ENCODE data around the gene TRAM2. TPM values are rescaled to one million over a fixed set of nuclear protein-coding genes. Genes with fewer than 3 reads are reported as not detected.

Gene TRAM2
- total RNA-seq, 2 donors from 2014 or later, result 7.2 to 22.4 TPM

DNA sequence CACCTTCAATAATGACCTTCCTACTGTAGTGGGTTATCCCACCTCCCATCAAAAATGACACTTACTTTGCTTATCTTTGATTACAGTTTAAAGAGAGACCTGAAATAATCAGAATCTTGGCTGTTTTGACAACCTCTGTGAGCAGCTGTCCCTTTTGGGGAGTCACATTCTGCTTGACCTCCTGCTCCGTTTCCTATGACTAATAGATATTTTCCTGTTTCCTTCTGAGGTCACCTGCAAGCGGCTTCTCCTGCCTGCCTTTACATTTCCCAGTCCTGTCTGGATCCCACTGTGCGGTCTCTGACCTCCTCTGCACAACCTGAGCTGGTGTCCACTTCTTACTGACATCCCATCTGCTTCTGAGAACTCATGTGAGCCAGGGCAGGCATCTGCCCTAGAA lies 54.2 kb downstream of the TRAM2 start:
- DNase-seq (ENCODE audit: low spot score), result no peak
- TF ChIP-seq POLR2AphosphoS5 (IDR thresholded peaks at IDR 0.05), result no peak
- no peak for TF ChIP-seq POLR2A (IDR thresholded peaks at IDR 0.05)
- TF ChIP-seq, protein P1, sequence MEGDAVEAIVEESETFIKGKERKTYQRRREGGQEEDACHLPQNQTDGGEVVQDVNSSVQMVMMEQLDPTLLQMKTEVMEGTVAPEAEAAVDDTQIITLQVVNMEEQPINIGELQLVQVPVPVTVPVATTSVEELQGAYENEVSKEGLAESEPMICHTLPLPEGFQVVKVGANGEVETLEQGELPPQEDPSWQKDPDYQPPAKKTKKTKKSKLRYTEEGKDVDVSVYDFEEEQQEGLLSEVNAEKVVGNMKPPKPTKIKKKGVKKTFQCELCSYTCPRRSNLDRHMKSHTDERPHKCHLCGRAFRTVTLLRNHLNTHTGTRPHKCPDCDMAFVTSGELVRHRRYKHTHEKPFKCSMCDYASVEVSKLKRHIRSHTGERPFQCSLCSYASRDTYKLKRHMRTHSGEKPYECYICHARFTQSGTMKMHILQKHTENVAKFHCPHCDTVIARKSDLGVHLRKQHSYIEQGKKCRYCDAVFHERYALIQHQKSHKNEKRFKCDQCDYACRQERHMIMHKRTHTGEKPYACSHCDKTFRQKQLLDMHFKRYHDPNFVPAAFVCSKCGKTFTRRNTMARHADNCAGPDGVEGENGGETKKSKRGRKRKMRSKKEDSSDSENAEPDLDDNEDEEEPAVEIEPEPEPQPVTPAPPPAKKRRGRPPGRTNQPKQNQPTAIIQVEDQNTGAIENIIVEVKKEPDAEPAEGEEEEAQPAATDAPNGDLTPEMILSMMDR (IDR thresholded peaks at IDR 0.05), result no peak
- peaks cover 3% of the 10 kb centered on the region for H3K4me1 ChIP-seq (replicated peaks)
- no peaks in the 10 kb centered on the region for H3K27me3 ChIP-seq (replicated peaks; ENCODE audit: insufficient read depth)
- 78% methylated on average over 3 of the region's 3 CpGs for WGBS
- intact Hi-C loops (cut with DNase I), result no loop called here
- no peaks in the 10 kb centered on the region for H3K36me3 ChIP-seq
- no peaks in the 10 kb centered on the region for H3K9me3 ChIP-seq
- peak overlapping the region in 1 of 2 donors; percentile 10 for H3K27ac ChIP-seq
- no peak overlapping the region for H3K4me3 ChIP-seq

DNA sequence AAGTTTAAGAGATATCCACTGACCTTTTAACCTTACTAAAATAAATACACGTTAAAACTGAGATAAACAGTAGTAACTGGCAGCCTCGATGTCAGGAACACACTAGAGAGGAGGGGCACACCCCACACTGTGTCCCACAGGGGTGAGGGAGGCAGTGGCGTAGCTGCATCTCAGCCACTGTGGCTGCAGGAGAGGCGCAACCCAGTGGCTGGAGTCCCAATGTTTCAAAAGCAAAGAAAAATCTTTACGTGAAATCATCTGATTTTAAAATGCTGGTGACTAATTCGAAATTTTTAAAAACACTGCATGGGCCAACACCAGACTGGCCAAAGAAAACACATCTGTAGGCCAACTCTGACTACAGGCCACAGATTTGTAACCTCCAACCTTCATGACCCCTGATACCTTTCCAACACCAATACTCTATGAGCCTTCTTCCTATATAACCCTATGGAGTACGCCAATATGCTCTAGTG lies 54.7 kb downstream of the TRAM2 start:
- Histone ChIP-seq H3K27me3 (replicated peaks; ENCODE audit: insufficient read depth) (no peaks in the 10 kb centered on the region), H3K4me3 (no peak overlapping the region), H3K27ac (peak overlapping the region in 1 of 2 donors; percentile 10), H3K9me3 (no peaks in the 10 kb centered on the region), H3K36me3 (no peaks in the 10 kb centered on the region), H3K4me1 (replicated peaks) (peaks cover 3% of the 10 kb centered on the region)
- no peak for DNase-seq (ENCODE audit: low spot score)
- TF ChIP-seq, protein P1 (IDR thresholded peaks at IDR 0.05), result no peak
- TF ChIP-seq POLR2A (IDR thresholded peaks at IDR 0.05), result no peak
- no peak for TF ChIP-seq POLR2AphosphoS5 (IDR thresholded peaks at IDR 0.05)
- WGBS, result 48% methylated on average over 7 of the region's 7 CpGs
- intact Hi-C loops (cut with DNase I), result no loop called here

DNA sequence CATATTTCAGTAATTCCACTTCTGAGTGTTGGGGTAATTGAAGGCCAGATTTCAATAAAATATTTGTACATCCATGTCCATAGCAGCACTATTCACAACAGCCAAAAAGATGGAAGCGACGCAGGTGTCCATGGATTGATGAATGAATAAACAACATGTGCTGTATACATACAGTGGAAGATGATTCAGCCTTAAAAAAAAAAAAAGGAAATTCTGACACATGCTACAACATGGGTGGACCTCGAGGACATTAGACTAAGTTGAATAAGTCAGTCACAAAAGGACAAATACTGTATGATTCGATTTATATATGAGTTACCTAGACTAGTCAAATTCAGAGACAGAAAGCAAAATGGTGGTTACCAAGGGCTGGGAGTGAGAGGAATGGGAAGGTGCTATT lies 57.2 kb downstream of the TRAM2 start:
- Histone ChIP-seq H3K9me3 (no peaks in the 10 kb centered on the region), H3K36me3 (no peaks in the 10 kb centered on the region), H3K4me1 (replicated peaks) (peaks cover 3% of the 10 kb centered on the region), H3K27me3 (replicated peaks; ENCODE audit: insufficient read depth) (no peaks in the 10 kb centered on the region), H3K4me3 (no peak overlapping the region), H3K27ac (no peak overlapping the region)
- WGBS, result 97% methylated on average over 4 of the region's 4 CpGs
- DNase-seq (ENCODE audit: low spot score), result no peak
- intact Hi-C loops (cut with DNase I), result no loop called here
- TF ChIP-seq POLR2AphosphoS5 (IDR thresholded peaks at IDR 0.05) (no peak), POLR2A (IDR thresholded peaks at IDR 0.05) (no peak)
- TF ChIP-seq, protein P1 (IDR thresholded peaks at IDR 0.05), result no peak

DNA sequence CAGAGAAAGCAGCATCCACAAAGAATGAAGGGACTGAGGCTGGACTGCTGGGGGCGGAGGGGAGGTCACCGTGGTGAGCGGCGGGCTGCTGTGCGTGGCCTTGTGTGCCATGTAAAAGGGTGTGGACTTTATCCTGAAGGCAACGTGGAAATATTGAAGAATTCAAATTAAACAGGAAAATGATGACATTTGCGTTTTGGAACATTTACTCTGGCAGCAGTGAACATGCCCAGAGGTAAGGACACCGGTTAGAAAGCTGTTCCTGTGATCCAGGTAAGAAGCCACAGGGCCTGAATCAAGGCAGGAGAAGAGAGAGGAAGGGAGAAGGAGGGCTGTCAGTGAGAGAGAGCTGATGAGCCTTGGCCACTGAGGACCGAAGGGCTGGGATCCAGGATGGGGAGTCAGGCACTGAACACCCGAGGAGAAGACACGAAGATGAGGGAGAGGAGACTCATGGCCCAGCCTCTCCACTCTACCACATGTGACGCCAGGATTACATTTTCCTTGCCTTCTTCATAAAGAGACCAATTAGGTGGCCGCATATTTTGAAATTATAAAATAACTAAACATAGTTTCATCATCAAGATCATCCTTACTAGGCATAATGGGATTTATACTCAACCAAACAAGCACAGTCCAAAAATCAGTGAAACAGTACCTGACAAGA lies 58.4 kb downstream of the TRAM2 start:
- Histone ChIP-seq H3K4me1 (replicated peaks) (peaks cover 3% of the 10 kb centered on the region), H3K4me3 (no peak overlapping the region)

More for the DNA sequence above, 58.4 kb downstream of the TRAM2 start:
- Histone ChIP-seq H3K9me3 (no peaks in the 10 kb centered on the region), H3K27me3 (replicated peaks; ENCODE audit: insufficient read depth) (no peaks in the 10 kb centered on the region), H3K36me3 (no peaks in the 10 kb centered on the region), H3K27ac (peak overlapping the region; percentile 28 to 55)
- 77% methylated on average over 13 of the region's 13 CpGs for WGBS
- no peak for DNase-seq (ENCODE audit: low spot score)
- no peak for TF ChIP-seq POLR2AphosphoS5 (IDR thresholded peaks at IDR 0.05)
- no peak for TF ChIP-seq POLR2A (IDR thresholded peaks at IDR 0.05)
- TF ChIP-seq, protein P1 (IDR thresholded peaks at IDR 0.05), result no peak
- intact Hi-C loops (cut with DNase I), result no loop called here
